Keratinocyte (primary cell): Measurements from ENCODE around the gene NDNF. TPM values are rescaled to one million over a fixed set of nuclear protein-coding genes. Genes with fewer than 3 reads are reported as not detected.

Experiments used
- DNase-seq: peaks from one replicate; pipeline ENCODE4 v3.0.0-alpha.2; 2011; ENCODE audit warnings: low read depth, missing footprints, low spot score
- FAIRE-seq: peaks from 2 replicates; lab custom pipeline; 2011; peaks lifted over from hg19 to GRCh38; lab: Jason Lieb, UNC
- H2AFZ ChIP-seq: 2 replicates; pipeline ENCODE4 v1.6.0; 2012; ENCODE audit warnings: low read length, control low read depth, inconsistent platforms; ENCODE audit not compliant: control insufficient read depth
- H3K27ac ChIP-seq: 2 replicates; pipeline ENCODE4 v1.5.1; 2011; ENCODE audit warnings: low read length; ENCODE audit not compliant: control insufficient read depth, insufficient read depth
- H3K27me3 ChIP-seq: 3 replicates; pipeline ENCODE4 v1.6.0; 2011; ENCODE audit warnings: low read length; ENCODE audit not compliant: control insufficient read depth, insufficient read depth; ENCODE audit errors: extremely low read depth
- H3K36me3 ChIP-seq, 2 experiments: 2 replicates in 1 of 2; 3 replicates in 1 of 2; pipeline ENCODE4 v1.5.1; 2011; ENCODE audit warnings: low read length in 2 of 2, mild to moderate bottlenecking in 1 of 2; ENCODE audit not compliant: control insufficient read depth in 2 of 2, insufficient read depth in 2 of 2; ENCODE audit errors: extremely low read depth in 1 of 2
- H3K4me1 ChIP-seq: 3 replicates; pipeline ENCODE4 v1.5.1; 2011; ENCODE audit warnings: low read length; ENCODE audit not compliant: control insufficient read depth, insufficient read depth; ENCODE audit errors: extremely low read depth
- H3K4me2 ChIP-seq: 3 replicates; pipeline ENCODE4 v1.6.0; 2011; ENCODE audit warnings: low read depth, low read length; ENCODE audit not compliant: control insufficient read depth, insufficient read depth; ENCODE audit errors: extremely low read depth
- H3K4me3 ChIP-seq, 3 experiments: fragments of 200-600 bp in 1 of 3; sonication (generic) in 1 of 3; 2 replicates in 2 of 3; 3 replicates in 1 of 3; pipeline ENCODE4 v1.5.1; 2011 to 2016; ENCODE audit warnings: low read length in 3 of 3, mild to moderate bottlenecking in 3 of 3, control low read depth in 2 of 3, inconsistent platforms in 1 of 3, low read depth in 1 of 3, mixed read lengths in 1 of 3, mixed run types in 1 of 3, moderate library complexity in 1 of 3; ENCODE audit not compliant: control insufficient read depth in 2 of 3, insufficient read depth in 2 of 3; ENCODE audit errors: extremely low read depth in 1 of 3
- H3K79me2 ChIP-seq: 2 replicates; pipeline ENCODE4 v1.6.0; 2012; ENCODE audit warnings: low read length; ENCODE audit not compliant: control insufficient read depth, insufficient read depth
- H3K9ac ChIP-seq: 3 replicates; pipeline ENCODE4 v1.6.0; 2011; ENCODE audit warnings: low read length; ENCODE audit not compliant: control insufficient read depth, insufficient read depth; ENCODE audit errors: extremely low read depth
- H3K9me1 ChIP-seq: 3 replicates; pipeline ENCODE4 v1.6.0; 2011; ENCODE audit warnings: low read length; ENCODE audit not compliant: control insufficient read depth, insufficient read depth; ENCODE audit errors: extremely low read depth
- H3K9me3 ChIP-seq: 2 replicates; pipeline ENCODE4 v1.5.1; 2012; ENCODE audit warnings: low read depth, low read length; ENCODE audit not compliant: control insufficient read depth
- H4K20me1 ChIP-seq: 3 replicates; pipeline ENCODE4 v1.6.0; 2011; ENCODE audit warnings: low read length; ENCODE audit not compliant: control insufficient read depth, insufficient read depth; ENCODE audit errors: extremely low read depth
- EZH2 ChIP-seq: IDR thresholded peaks from one replicate; pipeline ENCODE4 v1.6.1; 2012; ENCODE audit warnings: inconsistent platforms, mild to moderate bottlenecking, low read length, moderate library complexity
- dilution Hi-C: fragments of 300-500 bp; cut with MboI; formaldehyde crosslinking; loops from one replicate; pipeline ENCODE4 v1.7.0; 2020; ENCODE audit warnings: low sequenced_read_pairs; ENCODE audit not compliant: extremely low pct_ligation_motif_present
- polyA plus RNA-seq, 5 experiments: library from polyadenylated mRNA; depleted of rRNA in 3 of 5; stranded (reverse) in 3 of 5; stranded (forward) in 1 of 5; unstranded in 1 of 5; fragments of >200 nt; gene quantifications; 1 replicate in 1 of 5; 2 replicates in 3 of 5; 3 replicates in 1 of 5; pipeline versions ENCODE4 v1.2.1 to v1.2.3, GENCODE V29; 2011 to 2012; ENCODE audit warnings: missing spikeins in 2 of 5, low read depth in 1 of 5, low replicate concordance in 1 of 5
- TF ChIP-seq, protein P1 (sequence below), 3 experiments: IDR thresholded peaks in 1 of 3; conservative IDR thresholded peaks in 1 of 3; optimal IDR thresholded peaks in 1 of 3; 2 replicates in 2 of 3; 3 replicates in 1 of 3; pipeline versions ENCODE3 to v1.5.1; 2011; ENCODE audit warnings: low read length in 3 of 3, mild to moderate bottlenecking in 3 of 3, moderate library complexity in 2 of 3, control low read depth in 1 of 3, inconsistent platforms in 1 of 3; ENCODE audit not compliant: insufficient read depth in 2 of 3; ENCODE audit errors: extremely low read depth in 1 of 3

NDNF gene
- polyA plus RNA-seq, 1 donor (not counting 4 experiments of a cell fraction or from before 2014, with no cell fraction given): not detected

GRCh38 chr4:121061861-121062260 lies 10.5 kb downstream of the NDNF start:
- H2AFZ ChIP-seq: no peak overlapping the region
- H3K79me2 ChIP-seq: no peaks in the 10 kb centered on the region
- no peaks in the 10 kb centered on the region for H3K4me1 ChIP-seq
- FAIRE-seq: no peak
- H3K4me3 ChIP-seq: no peak overlapping the region
- no peaks in the 10 kb centered on the region for H4K20me1 ChIP-seq
- no peak overlapping the region for H3K27ac ChIP-seq
- H3K27me3 ChIP-seq: peaks cover 9% of the 10 kb centered on the region
- no peak overlapping the region for H3K4me2 ChIP-seq
- TF ChIP-seq EZH2: no peak
- TF ChIP-seq, protein P1, sequence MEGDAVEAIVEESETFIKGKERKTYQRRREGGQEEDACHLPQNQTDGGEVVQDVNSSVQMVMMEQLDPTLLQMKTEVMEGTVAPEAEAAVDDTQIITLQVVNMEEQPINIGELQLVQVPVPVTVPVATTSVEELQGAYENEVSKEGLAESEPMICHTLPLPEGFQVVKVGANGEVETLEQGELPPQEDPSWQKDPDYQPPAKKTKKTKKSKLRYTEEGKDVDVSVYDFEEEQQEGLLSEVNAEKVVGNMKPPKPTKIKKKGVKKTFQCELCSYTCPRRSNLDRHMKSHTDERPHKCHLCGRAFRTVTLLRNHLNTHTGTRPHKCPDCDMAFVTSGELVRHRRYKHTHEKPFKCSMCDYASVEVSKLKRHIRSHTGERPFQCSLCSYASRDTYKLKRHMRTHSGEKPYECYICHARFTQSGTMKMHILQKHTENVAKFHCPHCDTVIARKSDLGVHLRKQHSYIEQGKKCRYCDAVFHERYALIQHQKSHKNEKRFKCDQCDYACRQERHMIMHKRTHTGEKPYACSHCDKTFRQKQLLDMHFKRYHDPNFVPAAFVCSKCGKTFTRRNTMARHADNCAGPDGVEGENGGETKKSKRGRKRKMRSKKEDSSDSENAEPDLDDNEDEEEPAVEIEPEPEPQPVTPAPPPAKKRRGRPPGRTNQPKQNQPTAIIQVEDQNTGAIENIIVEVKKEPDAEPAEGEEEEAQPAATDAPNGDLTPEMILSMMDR (optimal IDR thresholded peaks at IDR 0.05 in 1 of 3, IDR thresholded peaks at IDR 0.05 in 1 of 3, conservative IDR thresholded peaks at IDR 0.05 in 1 of 3; ENCODE audit: extremely low read depth in 1 of 3, insufficient read depth in 2 of 3, low read length in 3 of 3): no peak
- DNase-seq: no peak
- dilution Hi-C loops: no loop called here
- H3K9me3 ChIP-seq: no peaks in the 10 kb centered on the region
- no peaks in the 10 kb centered on the region for H3K36me3 ChIP-seq
- H3K9ac ChIP-seq: no peak overlapping the region
- no peaks in the 10 kb centered on the region for H3K9me1 ChIP-seq

DNA sequence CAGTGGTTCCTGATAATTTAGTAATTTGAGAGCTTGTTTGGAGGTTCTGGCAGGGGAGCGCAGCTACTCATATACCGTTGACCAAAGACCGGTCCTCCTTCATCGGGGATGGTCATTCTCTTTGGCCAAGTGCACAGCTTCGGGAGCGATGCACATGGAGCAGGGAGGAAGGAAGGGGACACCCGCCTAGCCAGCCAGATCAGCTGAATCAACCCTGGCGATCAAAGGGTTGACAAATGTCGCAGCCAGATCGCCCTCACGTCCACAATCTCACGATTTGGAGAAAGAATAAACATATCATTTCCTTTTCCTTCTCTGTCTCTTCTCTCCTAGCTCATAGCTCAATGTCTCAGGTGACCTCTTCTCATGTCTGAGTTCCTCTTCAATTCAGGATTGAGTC lies 11.1 kb downstream of the NDNF start:
- no peaks in the 10 kb centered on the region for H3K36me3 ChIP-seq
- FAIRE-seq: no peak
- TF ChIP-seq, protein P1 (optimal IDR thresholded peaks at IDR 0.05 in 1 of 3, IDR thresholded peaks at IDR 0.05 in 1 of 3, conservative IDR thresholded peaks at IDR 0.05 in 1 of 3; ENCODE audit: extremely low read depth in 1 of 3, insufficient read depth in 2 of 3, low read length in 3 of 3): no peak
- no peak for TF ChIP-seq EZH2
- no peak for DNase-seq
- no peak overlapping the region for H3K9ac ChIP-seq
- no peak overlapping the region for H3K27ac ChIP-seq
- H3K27me3 ChIP-seq: peaks cover 9% of the 10 kb centered on the region
- no peak overlapping the region for H3K4me2 ChIP-seq
- H3K9me1 ChIP-seq: no peaks in the 10 kb centered on the region
- H3K4me1 ChIP-seq: no peaks in the 10 kb centered on the region
- no peaks in the 10 kb centered on the region for H3K9me3 ChIP-seq
- H3K79me2 ChIP-seq: no peaks in the 10 kb centered on the region
- H2AFZ ChIP-seq: no peak overlapping the region
- no peaks in the 10 kb centered on the region for H4K20me1 ChIP-seq
- dilution Hi-C loops: no loop called here
- no peak overlapping the region for H3K4me3 ChIP-seq
